HG03135 (cell line): ENCODE results near the gene COL27A1.

Experiments
- ATAC-seq: cut with Tn5 transposase; IDR thresholded peaks from one replicate; pipeline ENCODE4 v1.9.1; 2021; ENCODE audit warnings: mild to moderate bottlenecking, moderate library complexity; ENCODE audit not compliant: unreplicated experiment

The COL27A1 gene

GRCh38 chr9:114141553-114142402 is 13.6 kb upstream of the COL27A1 start:
- ATAC-seq: no peak

GRCh38 chr9:114143234-114143633 is 12.1 kb upstream of the COL27A1 start:
- ATAC-seq: no peak

GRCh38 chr9:114146735-114147134 is 8.6 kb upstream of the COL27A1 start:
- ATAC-seq: no peak

DNA sequence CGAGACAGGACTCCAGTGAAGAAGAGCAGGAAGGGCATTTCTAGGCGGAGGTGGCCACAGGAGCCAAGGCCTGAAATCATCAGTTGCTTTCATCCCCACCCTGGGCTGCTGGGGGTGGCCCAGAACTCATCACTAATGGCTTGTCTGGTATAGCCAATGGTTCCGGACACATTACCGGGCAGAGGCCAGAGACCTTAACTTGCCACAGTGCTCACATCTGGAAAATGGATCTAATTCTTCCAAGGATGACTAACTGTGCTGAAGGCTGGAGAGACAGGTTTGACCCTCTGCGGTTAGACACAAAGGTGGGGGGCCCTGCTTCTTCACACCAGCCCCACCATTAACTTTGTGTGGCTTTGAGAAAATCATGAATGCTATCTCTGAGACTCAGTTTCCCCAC is 6.2 kb upstream of the COL27A1 start:
- no peak for ATAC-seq

DNA sequence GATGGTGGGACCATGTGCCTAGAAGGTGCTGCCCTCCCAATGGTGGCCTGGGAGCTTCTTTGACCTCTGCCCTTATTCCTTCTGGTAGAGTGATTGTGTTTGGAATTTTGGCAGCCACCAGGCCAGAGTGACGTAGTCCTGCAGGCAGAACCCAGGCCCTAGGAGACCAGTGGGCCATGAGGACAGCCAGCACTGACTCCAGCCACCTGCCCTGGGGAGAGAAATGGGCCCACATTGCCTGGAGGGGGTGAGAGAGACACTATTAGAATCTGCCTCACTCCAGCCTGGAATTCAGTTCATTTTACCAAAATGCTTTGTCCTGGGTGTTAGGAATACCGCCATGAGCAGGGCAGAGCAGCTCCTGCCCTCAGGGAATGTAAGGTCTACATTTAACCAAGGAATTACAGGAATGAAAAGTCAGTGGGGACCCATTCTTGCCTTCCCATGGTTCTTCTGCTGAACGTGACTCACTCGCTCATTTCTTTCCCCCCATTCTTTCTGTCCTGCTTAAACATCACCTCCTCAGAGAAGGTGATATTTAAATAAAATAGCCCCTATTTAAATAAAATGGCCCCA is 5.5 kb upstream of the COL27A1 start:
- ATAC-seq: no peak

- no peak for ATAC-seq
Observed at GRCh38 chr9:114150608-114151007, 4.7 kb upstream of the COL27A1 start.

GRCh38 chr9:114151426-114151956 is 3.8 kb upstream of the COL27A1 start:
- no peak for ATAC-seq

DNA sequence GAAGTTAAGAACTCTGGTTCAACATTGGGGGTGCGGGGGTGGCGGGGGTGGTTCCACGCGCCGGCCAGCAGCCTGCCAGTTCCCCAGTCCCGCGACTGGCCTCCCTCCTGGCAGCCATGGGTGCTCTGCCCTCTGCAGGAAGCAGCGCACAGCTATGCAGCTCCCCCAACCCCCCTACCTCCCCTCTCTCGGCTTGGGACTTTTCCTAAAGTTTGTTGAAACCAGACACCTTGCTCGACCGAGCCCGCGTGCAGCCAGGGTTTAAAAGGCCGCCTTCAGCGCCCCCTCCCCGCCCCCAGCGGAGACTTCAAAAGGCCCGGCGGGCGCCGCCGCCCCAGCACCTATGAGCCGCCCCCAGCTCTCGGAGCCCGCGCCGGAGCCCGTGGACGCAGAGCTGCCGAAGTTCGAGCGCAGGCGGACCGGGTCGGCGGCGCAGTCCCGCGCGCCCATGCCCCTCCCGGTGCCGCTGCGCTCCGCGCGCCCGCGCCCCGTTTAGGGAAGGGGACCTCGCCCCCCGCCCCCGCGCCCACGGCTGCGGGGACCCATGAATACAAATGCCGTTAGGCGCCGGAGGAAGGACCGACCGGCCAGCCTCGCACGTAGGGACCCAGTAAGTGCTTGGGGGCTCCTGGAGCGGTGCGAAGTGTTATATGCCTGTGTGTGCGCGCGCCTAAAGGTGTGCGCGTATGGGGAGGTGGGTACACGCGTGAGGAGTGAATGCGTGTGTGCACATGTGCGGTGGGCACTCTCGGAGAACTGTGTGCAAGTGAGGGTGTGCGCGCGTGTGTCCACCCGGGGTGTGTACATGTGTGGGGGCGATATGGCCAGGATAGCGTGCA is 1.4 kb upstream of the COL27A1 start:
- ATAC-seq: no peak

- no peak for ATAC-seq
Observed at GRCh38 chr9:114154600-114155102, 686 bp upstream of the COL27A1 start.

GRCh38 chr9:114155995-114156656 is 789 bp downstream of the COL27A1 start:
- ATAC-seq: no peak

- no peak for ATAC-seq
Observed at GRCh38 chr9:114156657-114157421, 1.5 kb downstream of the COL27A1 start.

GRCh38 chr9:114157516-114158176 is 2.3 kb downstream of the COL27A1 start:
- ATAC-seq: no peak

DNA sequence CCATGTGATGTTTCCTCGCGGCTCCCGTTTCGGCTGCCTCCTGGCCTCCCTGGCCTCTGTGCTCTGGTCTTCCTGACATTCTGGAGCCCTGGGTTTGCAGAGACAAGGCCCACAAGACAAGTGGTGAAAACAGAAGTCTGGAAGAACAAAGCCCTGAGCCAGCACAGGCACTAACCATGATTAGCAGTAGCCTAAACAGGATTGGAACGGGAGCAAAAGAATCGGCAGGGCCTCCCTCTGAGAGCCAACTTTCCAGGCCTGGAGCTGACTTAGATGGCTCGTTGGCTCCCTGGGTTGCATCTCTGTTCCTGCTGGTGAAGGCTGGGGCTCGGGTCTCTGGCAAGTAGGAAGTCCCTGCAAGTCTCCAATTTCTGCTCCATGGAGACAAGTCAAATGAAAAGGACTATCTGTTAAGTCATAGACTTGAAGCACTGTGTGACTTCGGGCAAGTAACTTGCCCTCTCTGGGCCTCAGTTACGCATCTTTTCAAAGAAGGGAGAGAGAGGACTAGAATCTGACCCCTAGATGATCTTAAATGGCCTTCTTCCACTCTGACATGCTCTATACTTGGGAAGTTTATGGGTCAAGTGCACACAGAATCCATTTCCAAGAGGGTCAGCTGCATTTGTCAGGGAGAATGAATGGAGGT is 3.3 kb downstream of the COL27A1 start:
- no peak for ATAC-seq

- no peak for ATAC-seq
Observed at GRCh38 chr9:114159691-114160090, 4.4 kb downstream of the COL27A1 start.

DNA sequence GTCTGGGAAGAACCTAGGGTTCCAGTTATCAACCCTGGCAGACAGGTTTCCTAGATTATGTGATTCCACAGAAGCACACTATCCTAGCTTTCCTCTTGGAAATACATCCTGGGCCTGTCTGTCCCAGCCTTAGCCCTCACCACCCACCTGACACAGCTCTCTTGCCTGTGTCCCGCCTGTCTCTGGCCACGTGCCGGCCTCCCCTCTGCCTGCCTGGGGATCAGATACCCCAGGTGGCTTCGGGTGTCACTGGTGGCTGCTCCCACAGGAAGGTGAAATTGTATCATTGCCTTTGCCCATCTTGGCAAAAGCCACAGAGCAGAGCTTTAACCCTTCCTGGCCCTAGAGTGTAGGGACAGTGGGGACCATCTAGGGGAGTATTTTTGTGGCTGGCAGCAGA is 6.2 kb downstream of the COL27A1 start:
- no peak for ATAC-seq

- no peak for ATAC-seq
Observed at GRCh38 chr9:114163517-114163951, 8.2 kb downstream of the COL27A1 start.

- no peak for ATAC-seq
Observed at GRCh38 chr9:114164191-114164794, 9.0 kb downstream of the COL27A1 start.

DNA sequence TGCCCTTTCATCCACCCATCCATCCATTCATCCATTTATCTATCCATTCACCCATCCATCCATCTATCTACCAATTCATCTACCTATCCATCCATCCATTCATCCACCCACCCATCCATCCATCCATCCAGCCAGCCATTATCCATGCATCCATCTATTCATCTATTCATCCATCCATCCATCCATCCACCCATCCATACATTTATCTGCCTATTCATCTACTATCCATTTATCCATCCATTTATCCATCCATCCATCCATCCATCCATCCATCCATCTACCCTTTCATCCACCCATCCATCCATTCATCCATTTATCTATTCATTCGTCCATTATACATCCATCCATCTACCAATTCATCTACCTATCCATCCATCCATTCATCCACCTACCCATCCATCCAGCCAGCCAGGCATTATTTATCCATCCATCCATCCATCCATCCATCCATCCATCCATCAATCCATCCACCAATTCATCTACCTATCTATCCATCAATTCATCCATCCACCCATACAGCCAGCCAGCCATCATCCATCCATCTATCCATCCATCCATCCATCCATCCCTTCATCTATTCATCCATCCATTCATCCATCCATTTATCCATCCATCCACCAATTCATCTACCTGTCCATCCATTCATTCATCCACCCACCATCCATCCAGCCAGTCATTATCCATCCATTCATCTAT is 10.2 kb downstream of the COL27A1 start:
- no peak for ATAC-seq
